GM23248 (cell line): ENCODE results near the gene SEC31B. TPM values are rescaled to one million over a fixed set of nuclear protein-coding genes. Genes with fewer than 3 reads are reported as not detected.

Source experiments
- DNase-seq: peaks from one replicate; pipeline ENCODE4 v3.0.0-alpha.2; 2015
- H2AFZ ChIP-seq: fragments of 200-600 bp; sonication (generic); 2 replicates; pipeline ENCODE4 v1.6.1; 2016; ENCODE audit warnings: antibody characterized with exemption
- H3F3A ChIP-seq: fragments of 200-600 bp; sonication (generic); 2 replicates; pipeline ENCODE4 v1.6.1; 2016; ENCODE audit warnings: mild to moderate bottlenecking, antibody characterized with exemption, mixed run types; ENCODE audit not compliant: insufficient read depth
- H3K27ac ChIP-seq: fragments of 200-600 bp; sonication (generic); 2 replicates; pipeline ENCODE4 v1.5.1; 2016; ENCODE audit warnings: mild to moderate bottlenecking
- H3K27me3 ChIP-seq: fragments of 200-600 bp; sonication (generic); replicated peaks from 2 replicates; pipeline ENCODE4 v1.6.1; 2016; ENCODE audit warnings: mild to moderate bottlenecking; ENCODE audit not compliant: insufficient read depth
- H3K36me3 ChIP-seq: fragments of 200-600 bp; sonication (generic); 2 replicates; pipeline ENCODE4 v1.6.1; 2016; ENCODE audit warnings: low read depth, mild to moderate bottlenecking
- H3K4me1 ChIP-seq: fragments of 200-600 bp; sonication (generic); 2 replicates; pipeline ENCODE4 v1.6.1; 2016; ENCODE audit warnings: mild to moderate bottlenecking; ENCODE audit not compliant: insufficient read depth
- H3K4me2 ChIP-seq: fragments of 200-600 bp; sonication (generic); one replicate; pipeline ENCODE4 v1.6.1; 2016; ENCODE audit warnings: mild to moderate bottlenecking; ENCODE audit not compliant: unreplicated experiment
- H3K4me3 ChIP-seq: fragments of 200-600 bp; sonication (generic); 2 replicates; pipeline ENCODE4 v1.5.1; 2016; ENCODE audit warnings: mild to moderate bottlenecking
- H3K79me2 ChIP-seq: fragments of 200-600 bp; sonication (generic); 2 replicates; pipeline ENCODE4 v1.6.1; 2016; ENCODE audit warnings: mild to moderate bottlenecking; ENCODE audit not compliant: insufficient read depth
- H3K9ac ChIP-seq: fragments of 200-600 bp; sonication (generic); 2 replicates; pipeline ENCODE4 v1.6.1; 2016; ENCODE audit warnings: mild to moderate bottlenecking
- H3K9me2 ChIP-seq: fragments of 200-600 bp; sonication (generic); 2 replicates; pipeline ENCODE4 v1.6.1; 2016; ENCODE audit warnings: mixed run types, mild to moderate bottlenecking, moderate library complexity; ENCODE audit not compliant: insufficient read depth
- H3K9me3 ChIP-seq: fragments of 200-600 bp; sonication (generic); one replicate; pipeline ENCODE4 v1.6.1; 2017; ENCODE audit warnings: low read depth
- H4K20me1 ChIP-seq: fragments of 200-600 bp; sonication (generic); 2 replicates; pipeline ENCODE4 v1.6.0; 2016; ENCODE audit not compliant: insufficient read depth
- EZH2 ChIP-seq: fragments of 200-600 bp; sonication (generic); IDR thresholded peaks from 2 replicates; pipeline ENCODE4 v1.6.1; 2018; ENCODE audit warnings: antibody characterized with exemption, mild to moderate bottlenecking; ENCODE audit not compliant: insufficient read depth, poor library complexity, severe bottlenecking
- EZH2phosphoT487 ChIP-seq: fragments of 200-600 bp; sonication (generic); IDR thresholded peaks from 2 replicates; pipeline ENCODE4 v1.6.1; 2018; ENCODE audit warnings: antibody characterized with exemption, moderate library complexity, mild to moderate bottlenecking, low read depth; ENCODE audit not compliant: insufficient read depth
- WGBS, 2 experiments: methylation state at CpG; one replicate each; pipeline ENCODE4 v1.1.6; 2015 to 2017; ENCODE audit warnings: low lambda C conversion rate in 2 of 2, low coverage in 1 of 2; ENCODE audit errors: missing lambda C conversion rate in 2 of 2; 5-methylcytosine and 5-hydroxymethylcytosine counted together
- in situ Hi-C: fragments of 300-500 bp; cut with MboI; formaldehyde crosslinking; loops from 2 replicates; pipeline ENCODE4 v1.15.0; 2020
- polyA plus RNA-seq: library from polyadenylated mRNA; unstranded; fragments of >200 nt; fragmentation: Nextera tagmentation; extraction: Ambion mirVana; gene quantifications from 2 replicates; pipeline ENCODE4 v1.2.1, GENCODE V29; 2016
- total RNA-seq: library from RNA; depleted of rRNA; stranded (reverse); fragments of >200 nt; shearing (Covaris generic); gene quantifications from 2 replicates; pipeline ENCODE4 v1.2.3, GENCODE V29; 2014

The SEC31B gene
- total and polyA plus RNA-seq, 2 experiments from 2014 or later = 2.5 to 4.5 TPM

DNA sequence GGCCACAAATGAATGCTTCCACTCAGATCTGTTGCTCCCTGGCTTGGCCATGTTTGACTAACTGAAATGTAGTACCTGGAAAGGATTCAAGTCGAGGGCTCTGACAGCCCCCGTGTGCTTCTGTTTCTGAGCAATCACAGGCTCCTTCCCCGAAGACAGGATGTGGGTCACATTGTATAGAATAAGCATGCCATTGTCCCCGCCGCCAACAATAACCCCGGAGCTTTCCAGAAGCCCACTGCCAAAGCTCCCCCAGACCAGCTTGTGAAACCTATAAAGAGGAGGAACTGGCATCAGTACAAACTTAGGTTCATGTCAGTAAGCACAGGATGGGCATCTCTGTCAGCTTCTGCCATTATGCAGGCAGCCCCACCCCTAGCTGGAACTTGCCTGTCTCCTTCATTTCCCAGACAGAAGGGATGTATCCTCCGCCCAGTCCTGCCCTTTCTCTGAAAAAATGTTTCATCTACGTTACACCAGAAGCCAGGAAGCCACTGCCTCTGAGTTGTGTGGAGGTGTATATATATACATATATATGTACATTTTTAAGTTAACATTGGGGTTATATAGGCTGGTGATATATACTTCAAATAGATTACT is 10.3 kb downstream of the SEC31B start:
- Histone ChIP-seq H3K4me3 (no peak overlapping the region), H4K20me1 (no peaks in the 10 kb centered on the region), H3K4me1 (peaks cover 18% of the 10 kb centered on the region), H3K79me2 (no peaks in the 10 kb centered on the region), H3K4me2 (no peak overlapping the region), H3K36me3 (no peaks in the 10 kb centered on the region), H3F3A (peaks cover 15% of the 10 kb centered on the region), H2AFZ (no peak overlapping the region), H3K9ac (no peak overlapping the region), H3K27ac (no peak overlapping the region), H3K9me3 (no peaks in the 10 kb centered on the region), H3K27me3 (no peaks in the 10 kb centered on the region), H3K9me2 (no peaks in the 10 kb centered on the region)
- no peak for DNase-seq
- WGBS, 2 experiments = 77 to 82% methylated on average over 8 of the region's 8 CpGs
- TF ChIP-seq EZH2 (no peak), EZH2phosphoT487 (no peak)
- in situ Hi-C loops = no loop called here

DNA sequence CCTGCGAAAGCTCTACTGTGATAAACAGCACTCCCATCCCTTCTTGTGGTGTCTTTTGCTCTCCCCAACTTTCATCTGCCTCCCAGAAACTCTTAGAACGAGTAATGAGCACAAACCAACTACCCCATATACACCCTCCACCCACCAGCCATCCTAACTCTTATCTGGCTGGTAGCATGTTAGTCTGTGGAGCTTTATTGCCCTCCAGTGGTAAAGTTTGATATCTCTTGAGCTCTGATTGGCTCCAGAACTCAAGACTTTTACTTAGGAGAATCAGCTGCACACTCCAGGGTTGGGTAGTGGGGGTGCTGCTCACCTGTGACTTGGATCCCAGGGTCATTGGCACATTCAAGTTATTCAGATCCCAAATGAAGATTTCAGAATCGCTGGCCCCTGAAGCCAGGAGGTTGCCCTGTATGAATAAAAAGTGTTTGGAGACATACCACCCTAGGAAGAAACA is 10.9 kb downstream of the SEC31B start:
- H3K9me2 ChIP-seq = no peaks in the 10 kb centered on the region
- 39 to 43% methylated on average over 3 of the region's 3 CpGs for WGBS, 2 experiments
- peaks cover 21% of the 10 kb centered on the region for H3F3A ChIP-seq
- peak; percentile 67 for DNase-seq
- no peak overlapping the region for H3K9ac ChIP-seq
- no peaks in the 10 kb centered on the region for H3K36me3 ChIP-seq
- H3K4me2 ChIP-seq = no peak overlapping the region
- TF ChIP-seq EZH2phosphoT487 (no peak), EZH2 (no peak)
- H3K9me3 ChIP-seq = no peaks in the 10 kb centered on the region
- peaks cover 24% of the 10 kb centered on the region for H3K4me1 ChIP-seq
- no peaks in the 10 kb centered on the region for H4K20me1 ChIP-seq
- in situ Hi-C loops = no loop called here
- no peaks in the 10 kb centered on the region for H3K27me3 ChIP-seq
- H3K79me2 ChIP-seq = no peaks in the 10 kb centered on the region
- no peak overlapping the region for H3K27ac ChIP-seq
- H2AFZ ChIP-seq = no peak overlapping the region
- H3K4me3 ChIP-seq = no peak overlapping the region

DNA sequence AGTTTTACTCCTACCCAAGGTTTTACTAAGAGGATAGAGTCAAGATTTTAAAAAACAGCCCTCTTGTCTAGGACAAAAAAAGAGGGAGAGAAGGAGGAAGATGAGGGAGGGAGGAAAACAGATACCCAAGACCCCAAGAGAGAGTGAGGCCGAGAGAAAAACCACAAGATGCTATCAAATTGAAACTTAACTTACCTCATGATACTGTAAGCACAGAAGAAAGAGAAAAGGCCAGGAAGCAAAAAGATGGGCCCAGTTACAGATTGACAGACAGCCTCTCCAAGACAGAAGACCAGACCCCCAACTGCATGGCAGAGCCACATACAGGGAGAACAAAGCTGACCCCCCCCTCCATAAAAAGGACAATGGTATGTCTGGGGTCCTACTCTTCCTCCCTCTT is 11.4 kb downstream of the SEC31B start:
- Histone ChIP-seq H3K4me1 (peaks cover 27% of the 10 kb centered on the region), H4K20me1 (no peaks in the 10 kb centered on the region), H2AFZ (no peak overlapping the region), H3K27ac (no peak overlapping the region), H3K9ac (no peak overlapping the region), H3K27me3 (no peaks in the 10 kb centered on the region), H3K79me2 (no peaks in the 10 kb centered on the region), H3K9me3 (no peaks in the 10 kb centered on the region), H3F3A (peaks cover 21% of the 10 kb centered on the region), H3K9me2 (no peaks in the 10 kb centered on the region), H3K4me3 (no peak overlapping the region), H3K36me3 (no peaks in the 10 kb centered on the region), H3K4me2 (no peak overlapping the region)
- 23 to 31% methylated on average over 1 of the region's 1 CpG for WGBS, 2 experiments
- TF ChIP-seq EZH2phosphoT487 = no peak
- no peak for TF ChIP-seq EZH2
- in situ Hi-C loops = no loop called here
- DNase-seq = no peak

DNA sequence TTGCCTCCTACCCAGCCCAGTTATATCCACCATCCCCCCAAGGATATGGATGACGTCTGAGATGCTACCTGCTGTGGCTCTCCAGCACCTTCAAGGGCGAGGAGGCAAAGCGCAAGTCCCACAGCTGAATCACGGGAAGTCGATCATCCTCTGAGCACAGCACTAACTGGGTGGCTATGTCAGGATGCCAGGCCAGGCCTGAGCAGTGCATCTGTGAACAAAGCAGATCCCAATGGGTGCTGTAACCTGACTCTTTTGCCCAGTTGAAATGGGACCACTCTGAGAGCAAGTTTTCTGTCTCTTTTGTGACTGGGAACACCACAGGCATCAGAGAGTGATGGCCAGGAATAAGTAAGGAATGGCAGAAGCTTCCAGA is 12.3 kb downstream of the SEC31B start:
- TF ChIP-seq EZH2 (no peak), EZH2phosphoT487 (no peak)
- no peak for DNase-seq
- Histone ChIP-seq H3K9me3 (no peaks in the 10 kb centered on the region), H3K9ac (no peak overlapping the region), H2AFZ (no peak overlapping the region), H3K27ac (no peak overlapping the region), H3K4me2 (no peak overlapping the region), H4K20me1 (no peaks in the 10 kb centered on the region), H3K4me1 (peaks cover 27% of the 10 kb centered on the region), H3K9me2 (no peaks in the 10 kb centered on the region), H3K4me3 (no peak overlapping the region), H3K36me3 (no peaks in the 10 kb centered on the region), H3F3A (peaks cover 21% of the 10 kb centered on the region), H3K27me3 (no peaks in the 10 kb centered on the region), H3K79me2 (no peaks in the 10 kb centered on the region)
- in situ Hi-C loops = no loop called here
- WGBS, 2 experiments = 96 to 97% methylated on average over 5 of the region's 5 CpGs
